GM12801 (cell line): ENCODE data around the gene SLC12A9.

Experiments
- TF ChIP-seq, protein P1 (sequence below): IDR thresholded peaks from one replicate; pipeline ENCODE4 v1.5.1; 2011; ENCODE audit warnings: control low read depth; ENCODE audit not compliant: insufficient read length; ENCODE audit errors: extremely low read depth

The SLC12A9 gene

DNA sequence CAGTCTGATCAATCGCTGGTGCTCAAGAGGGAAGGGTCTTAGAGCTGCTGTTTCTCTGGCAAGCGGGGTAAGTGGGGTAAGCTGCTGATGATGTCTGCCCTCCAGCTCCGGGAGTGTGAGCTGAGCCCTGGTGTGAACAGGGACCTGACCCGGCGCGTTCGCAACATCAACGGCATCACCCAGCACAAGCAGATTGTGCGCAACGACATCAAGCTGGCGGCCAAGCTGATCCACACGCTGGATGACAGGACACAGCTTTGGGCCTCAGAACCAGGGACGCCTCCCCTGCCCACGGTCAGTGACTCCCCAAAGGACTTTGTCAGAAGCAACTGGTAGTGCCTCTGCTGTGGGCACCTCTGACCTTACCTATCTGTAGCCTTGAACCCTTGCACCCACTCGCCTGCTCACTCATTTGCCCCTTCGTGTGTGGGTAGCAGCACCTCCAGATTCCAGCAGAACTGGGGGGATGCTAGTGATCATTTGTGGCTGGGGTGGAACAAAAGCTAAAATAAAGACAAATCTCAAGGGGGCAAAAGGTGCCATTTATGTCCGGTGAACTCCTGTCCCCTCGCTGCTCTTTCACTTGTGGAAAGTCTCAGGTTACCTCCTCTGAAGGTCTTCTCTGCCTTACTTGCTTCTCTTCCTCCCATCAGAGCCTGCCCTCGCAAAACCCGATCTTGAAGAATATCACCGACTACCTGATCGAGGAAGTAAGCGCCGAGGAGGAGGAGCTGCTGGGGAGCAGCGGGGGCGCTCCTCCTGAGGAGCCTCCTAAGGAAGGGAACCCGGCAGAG lies 33.8 kb downstream of the SLC12A9 start:
- TF ChIP-seq, protein P1, sequence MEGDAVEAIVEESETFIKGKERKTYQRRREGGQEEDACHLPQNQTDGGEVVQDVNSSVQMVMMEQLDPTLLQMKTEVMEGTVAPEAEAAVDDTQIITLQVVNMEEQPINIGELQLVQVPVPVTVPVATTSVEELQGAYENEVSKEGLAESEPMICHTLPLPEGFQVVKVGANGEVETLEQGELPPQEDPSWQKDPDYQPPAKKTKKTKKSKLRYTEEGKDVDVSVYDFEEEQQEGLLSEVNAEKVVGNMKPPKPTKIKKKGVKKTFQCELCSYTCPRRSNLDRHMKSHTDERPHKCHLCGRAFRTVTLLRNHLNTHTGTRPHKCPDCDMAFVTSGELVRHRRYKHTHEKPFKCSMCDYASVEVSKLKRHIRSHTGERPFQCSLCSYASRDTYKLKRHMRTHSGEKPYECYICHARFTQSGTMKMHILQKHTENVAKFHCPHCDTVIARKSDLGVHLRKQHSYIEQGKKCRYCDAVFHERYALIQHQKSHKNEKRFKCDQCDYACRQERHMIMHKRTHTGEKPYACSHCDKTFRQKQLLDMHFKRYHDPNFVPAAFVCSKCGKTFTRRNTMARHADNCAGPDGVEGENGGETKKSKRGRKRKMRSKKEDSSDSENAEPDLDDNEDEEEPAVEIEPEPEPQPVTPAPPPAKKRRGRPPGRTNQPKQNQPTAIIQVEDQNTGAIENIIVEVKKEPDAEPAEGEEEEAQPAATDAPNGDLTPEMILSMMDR: no peak

DNA sequence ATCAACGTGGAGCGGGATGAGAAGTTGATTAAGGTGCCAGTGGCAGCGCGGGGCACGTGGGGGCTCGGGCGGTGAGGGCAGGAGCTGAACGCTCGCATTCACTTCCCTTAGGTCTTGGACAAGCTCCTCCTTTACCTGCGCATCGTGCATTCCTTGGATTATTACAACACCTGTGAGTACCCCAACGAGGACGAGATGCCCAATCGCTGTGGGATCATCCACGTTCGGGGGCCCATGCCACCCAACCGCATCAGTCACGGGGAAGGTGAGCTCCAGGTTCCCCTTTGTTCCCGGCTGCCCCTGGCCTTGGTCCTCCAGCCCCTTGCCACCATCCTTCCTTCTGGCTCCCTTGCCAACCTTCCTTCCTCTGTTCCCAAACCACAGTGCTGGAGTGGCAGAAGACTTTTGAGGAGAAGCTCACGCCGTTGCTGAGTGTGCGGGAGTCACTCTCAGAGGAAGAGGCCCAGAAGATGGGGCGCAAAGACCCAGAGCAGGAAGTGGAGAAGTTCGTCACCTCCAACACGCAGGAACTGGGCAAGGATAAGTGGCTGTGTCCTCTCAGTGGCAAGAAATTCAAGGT lies 34.5 kb downstream of the SLC12A9 start:
- TF ChIP-seq, protein P1: no peak

- TF ChIP-seq, protein P1: no peak
Measured at GRCh38 chr7:100887516-100888290, 35.2 kb downstream of the SLC12A9 start.

GRCh38 chr7:100888291-100888987 lies 35.9 kb downstream of the SLC12A9 start:
- TF ChIP-seq, protein P1: no peak

DNA sequence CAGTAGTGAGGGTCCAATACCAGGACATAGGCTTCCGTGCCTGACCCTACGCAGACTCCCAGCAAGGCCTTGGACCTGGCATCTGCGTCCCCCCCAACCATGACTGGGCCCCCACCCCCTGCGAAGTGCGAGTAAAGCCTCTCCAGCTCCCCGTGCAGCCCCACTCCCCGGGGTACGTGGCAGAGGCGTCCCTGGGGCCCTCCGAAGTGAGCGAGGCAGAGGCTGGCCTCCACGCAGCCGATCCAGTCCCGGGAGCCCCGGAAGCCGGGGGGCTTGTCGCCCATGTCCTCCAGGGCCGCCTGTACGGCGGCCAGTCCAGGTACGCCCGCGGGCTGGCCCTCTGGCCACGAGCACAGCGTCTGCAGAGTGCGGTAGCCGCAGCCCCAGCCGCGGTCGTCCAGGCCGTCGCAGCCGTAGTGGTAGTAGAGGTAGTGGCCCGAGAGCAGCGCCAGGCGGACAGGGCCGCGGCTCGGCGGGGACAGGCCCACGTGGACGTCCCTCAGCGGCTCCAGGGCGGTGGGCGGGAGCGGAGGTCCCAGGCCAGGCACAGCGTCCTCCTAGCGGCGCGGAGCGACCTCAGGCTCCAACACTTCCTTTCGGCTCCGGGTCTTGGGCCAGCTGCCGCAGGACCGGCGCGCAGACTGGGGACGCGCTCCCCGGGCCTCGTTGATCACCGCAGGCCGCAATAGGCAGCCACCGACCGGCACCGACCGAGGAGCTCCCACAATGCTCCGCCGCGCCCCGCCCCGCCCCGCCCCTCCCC lies 36.7 kb downstream of the SLC12A9 start, which contains the start of gene UFSP1:
UFSP1 (minus strand) TSS at position 728 of the 763 bp plus-strand sequence; CDS start at position 284, 444 bp downstream.
- TF ChIP-seq, protein P1: no peak

- TF ChIP-seq, protein P1: no peak
Measured at GRCh38 chr7:100890653-100891567, 38.4 kb downstream of the SLC12A9 start.
